Measurements from ENCODE around the gene APBA3.

APBA3 gene

GRCh38 chr19:3740431-3740830 is 21.1 kb downstream of the APBA3 start:
- TF ChIP-seq CTCF (conservative IDR thresholded peaks at IDR 0.05; ENCODE audit: low read depth, low read length) = no peak
- no peak overlapping the region for H3K4me3 ChIP-seq (ENCODE audit: low read depth, low read length)
- no peak for DNase-seq (ENCODE audit: low read depth)

GRCh38 chr19:3738477-3739220 is 22.8 kb downstream of the APBA3 start:
- TF ChIP-seq CTCF (conservative IDR thresholded peaks at IDR 0.05; ENCODE audit: low read depth, low read length) = no peak
- DNase-seq (ENCODE audit: low read depth) = no peak
- no peak overlapping the region for H3K4me3 ChIP-seq (ENCODE audit: low read depth, low read length)

GRCh38 chr19:3737487-3738205 is 23.8 kb downstream of the APBA3 start:
- no peak overlapping the region for H3K4me3 ChIP-seq (ENCODE audit: low read depth, low read length)
- DNase-seq (ENCODE audit: low read depth) = no peak
- no peak for TF ChIP-seq CTCF (conservative IDR thresholded peaks at IDR 0.05; ENCODE audit: low read depth, low read length)

- no peak for TF ChIP-seq CTCF (conservative IDR thresholded peaks at IDR 0.05; ENCODE audit: low read depth, low read length)
- DNase-seq (ENCODE audit: low read depth) = no peak
- no peak overlapping the region for H3K4me3 ChIP-seq (ENCODE audit: low read depth, low read length)
These were observed 25.3 kb downstream of the APBA3 start for GRCh38 chr19:3736106-3736724.

GRCh38 chr19:3734310-3734600 is 27.2 kb downstream of the APBA3 start:
- DNase-seq (ENCODE audit: low read depth) = no peak
- H3K4me3 ChIP-seq (ENCODE audit: low read depth, low read length) = no peak overlapping the region
- no peak for TF ChIP-seq CTCF (conservative IDR thresholded peaks at IDR 0.05; ENCODE audit: low read depth, low read length)

GRCh38 chr19:3733549-3734309 is 27.8 kb downstream of the APBA3 start:
- DNase-seq (ENCODE audit: low read depth) = no peak
- TF ChIP-seq CTCF (conservative IDR thresholded peaks at IDR 0.05; ENCODE audit: low read depth, low read length) = no peak
- H3K4me3 ChIP-seq (ENCODE audit: low read depth, low read length) = no peak overlapping the region

Measured in choroid plexus epithelial cell (primary cell).